Measurements from ENCODE around the gene BPIFB6. TPM values are rescaled to one million over a fixed set of nuclear protein-coding genes. Genes with fewer than 3 reads are reported as not detected.

Gene BPIFB6
- total RNA-seq, 1 experiment from 2014 or later, result not detected

DNA sequence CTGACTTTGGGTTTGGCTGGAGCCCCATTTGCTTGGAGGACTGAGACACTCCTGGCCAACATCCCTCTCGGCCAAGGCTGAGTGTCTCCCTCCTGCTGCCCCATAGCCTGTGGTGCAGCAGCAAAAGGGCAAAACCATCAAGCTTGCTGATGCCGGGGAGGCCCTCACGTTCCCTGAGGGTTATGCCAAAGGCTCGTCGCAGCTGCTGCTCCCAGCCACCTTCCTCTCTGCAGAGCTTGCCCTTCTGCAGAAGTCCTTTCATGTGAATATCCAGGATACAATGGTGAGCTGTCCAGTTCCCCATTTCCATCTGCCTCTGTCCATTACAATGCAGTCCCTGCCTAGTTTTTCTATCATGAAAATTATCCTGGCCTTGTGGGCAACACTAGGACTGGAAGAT, 6.0 kb downstream of the BPIFB6 start:
- TF ChIP-seq EZH2 (IDR thresholded peaks at IDR 0.05; ENCODE audit: low read length, unreplicated experiment), result no peak
- no peak for TF ChIP-seq EZH2phosphoT487 (IDR thresholded peaks at IDR 0.05; ENCODE audit: borderline replicate concordance, low read length)
- TF ChIP-seq, protein P1, sequence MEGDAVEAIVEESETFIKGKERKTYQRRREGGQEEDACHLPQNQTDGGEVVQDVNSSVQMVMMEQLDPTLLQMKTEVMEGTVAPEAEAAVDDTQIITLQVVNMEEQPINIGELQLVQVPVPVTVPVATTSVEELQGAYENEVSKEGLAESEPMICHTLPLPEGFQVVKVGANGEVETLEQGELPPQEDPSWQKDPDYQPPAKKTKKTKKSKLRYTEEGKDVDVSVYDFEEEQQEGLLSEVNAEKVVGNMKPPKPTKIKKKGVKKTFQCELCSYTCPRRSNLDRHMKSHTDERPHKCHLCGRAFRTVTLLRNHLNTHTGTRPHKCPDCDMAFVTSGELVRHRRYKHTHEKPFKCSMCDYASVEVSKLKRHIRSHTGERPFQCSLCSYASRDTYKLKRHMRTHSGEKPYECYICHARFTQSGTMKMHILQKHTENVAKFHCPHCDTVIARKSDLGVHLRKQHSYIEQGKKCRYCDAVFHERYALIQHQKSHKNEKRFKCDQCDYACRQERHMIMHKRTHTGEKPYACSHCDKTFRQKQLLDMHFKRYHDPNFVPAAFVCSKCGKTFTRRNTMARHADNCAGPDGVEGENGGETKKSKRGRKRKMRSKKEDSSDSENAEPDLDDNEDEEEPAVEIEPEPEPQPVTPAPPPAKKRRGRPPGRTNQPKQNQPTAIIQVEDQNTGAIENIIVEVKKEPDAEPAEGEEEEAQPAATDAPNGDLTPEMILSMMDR (conservative IDR thresholded peaks at IDR 0.05; ENCODE audit: low read depth, low read length), result no peak
- Histone ChIP-seq H3K9ac (ENCODE audit: low read length) (no peak overlapping the region), H2AFZ (ENCODE audit: low read length) (no peak overlapping the region), H3K27me3 (ENCODE audit: low read length) (peaks cover 38% of the 10 kb centered on the region), H3K4me1 (ENCODE audit: insufficient read depth, low read length) (no peaks in the 10 kb centered on the region), H3K4me2 (ENCODE audit: low read length) (no peak overlapping the region), H3K79me2 (ENCODE audit: low read length) (no peaks in the 10 kb centered on the region), H3F3A (ENCODE audit: low read length, unreplicated experiment) (no peaks in the 10 kb centered on the region), H3K9me3 (ENCODE audit: low read length) (no peaks in the 10 kb centered on the region), H3K9me2 (replicated peaks; ENCODE audit: low read length) (no peaks in the 10 kb centered on the region), H3K36me3 (ENCODE audit: low read depth, low read length) (no peaks in the 10 kb centered on the region), H3K27ac (ENCODE audit: low read length) (no peak overlapping the region), H4K20me1 (ENCODE audit: low read length) (no peaks in the 10 kb centered on the region), H3K4me3 (ENCODE audit: low read length) (no peak overlapping the region)
- ATAC-seq, result no peak
- intact Hi-C loops (cut with micrococcal nuclease), result no loop called here
- CTCF ChIA-PET, result no interaction called here
- POLR2A ChIA-PET (ENCODE audit: unreplicated experiment), result no interaction called here
- no peak for DNase-seq
- no TSS peak for BruUV-seq (replicated peaks)

DNA sequence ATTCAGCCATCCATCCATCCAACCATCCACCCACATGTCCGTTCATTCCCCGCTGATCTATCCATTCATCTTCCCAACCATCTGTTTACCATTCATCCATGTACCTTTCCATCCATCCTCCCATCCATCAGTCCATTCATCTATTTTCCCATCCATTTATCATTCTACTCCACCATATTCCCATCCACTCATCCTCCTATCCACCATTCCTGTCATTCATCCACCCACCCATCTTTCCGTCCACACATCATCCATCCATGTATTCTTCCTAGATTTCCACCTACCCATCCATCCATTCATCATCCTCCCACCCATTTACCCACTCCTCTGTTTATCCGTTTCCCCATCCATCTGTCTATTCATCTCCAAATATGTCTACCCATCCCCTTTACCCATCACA, 6.8 kb downstream of the BPIFB6 start:
- no peak for ATAC-seq
- Histone ChIP-seq H3K4me2 (ENCODE audit: low read length) (no peak overlapping the region), H3K9me3 (ENCODE audit: low read length) (no peaks in the 10 kb centered on the region), H3K36me3 (ENCODE audit: low read depth, low read length) (no peaks in the 10 kb centered on the region), H2AFZ (ENCODE audit: low read length) (no peak overlapping the region), H3K27ac (ENCODE audit: low read length) (no peak overlapping the region), H3F3A (ENCODE audit: low read length, unreplicated experiment) (no peaks in the 10 kb centered on the region), H3K27me3 (ENCODE audit: low read length) (peaks cover 37% of the 10 kb centered on the region), H3K79me2 (ENCODE audit: low read length) (no peaks in the 10 kb centered on the region), H3K4me3 (ENCODE audit: low read length) (no peak overlapping the region), H3K4me1 (ENCODE audit: insufficient read depth, low read length) (no peaks in the 10 kb centered on the region), H3K9me2 (replicated peaks; ENCODE audit: low read length) (no peaks in the 10 kb centered on the region), H3K9ac (ENCODE audit: low read length) (no peak overlapping the region), H4K20me1 (ENCODE audit: low read length) (no peaks in the 10 kb centered on the region)
- intact Hi-C loops (cut with micrococcal nuclease), result no loop called here
- no TSS peak for BruUV-seq (replicated peaks)
- CTCF ChIA-PET, result no interaction called here
- POLR2A ChIA-PET (ENCODE audit: unreplicated experiment), result no interaction called here
- no peak for DNase-seq
- no peak for TF ChIP-seq EZH2 (IDR thresholded peaks at IDR 0.05; ENCODE audit: low read length, unreplicated experiment)
- TF ChIP-seq, protein P1 (conservative IDR thresholded peaks at IDR 0.05; ENCODE audit: low read depth, low read length), result no peak
- no peak for TF ChIP-seq EZH2phosphoT487 (IDR thresholded peaks at IDR 0.05; ENCODE audit: borderline replicate concordance, low read length)

DNA sequence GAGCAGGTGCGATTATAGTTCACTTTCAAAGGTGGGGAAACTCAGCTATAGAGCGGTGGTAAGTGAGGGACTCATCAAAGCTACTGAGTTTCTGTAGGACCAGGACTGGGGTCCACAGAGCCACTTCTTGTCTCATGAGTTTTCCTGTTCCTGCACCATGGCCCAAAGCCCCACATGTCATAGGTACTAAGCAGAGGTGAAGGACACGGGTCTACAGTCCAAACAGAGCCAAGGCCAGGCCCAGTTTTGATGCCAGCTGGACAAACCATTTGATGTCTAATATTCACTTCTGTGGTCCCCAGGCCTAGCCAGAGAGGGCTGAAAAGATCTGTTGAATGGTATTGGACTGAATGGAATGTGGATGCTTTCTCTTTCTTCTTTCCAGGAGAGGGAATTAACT, 11.0 kb downstream of the BPIFB6 start:
- BruUV-seq (replicated peaks), result no TSS peak
- DNase-seq (no peak), ATAC-seq (no peak)
- Histone ChIP-seq H3K79me2 (ENCODE audit: low read length) (no peaks in the 10 kb centered on the region), H2AFZ (ENCODE audit: low read length) (no peak overlapping the region), H3K4me3 (ENCODE audit: low read length) (no peak overlapping the region), H3K9ac (ENCODE audit: low read length) (no peak overlapping the region), H3K9me2 (replicated peaks; ENCODE audit: low read length) (no peaks in the 10 kb centered on the region), H3K9me3 (ENCODE audit: low read length) (peaks cover 4% of the 10 kb centered on the region; the same call in 1 of the 2 replicates), H3K4me2 (ENCODE audit: low read length) (no peak overlapping the region), H3K4me1 (ENCODE audit: insufficient read depth, low read length) (no peaks in the 10 kb centered on the region), H3K27me3 (ENCODE audit: low read length) (peaks cover 17% of the 10 kb centered on the region; the same call in 1 of the 2 replicates), H4K20me1 (ENCODE audit: low read length) (no peaks in the 10 kb centered on the region), H3K36me3 (ENCODE audit: low read depth, low read length) (no peaks in the 10 kb centered on the region), H3K27ac (ENCODE audit: low read length) (no peak overlapping the region), H3F3A (ENCODE audit: low read length, unreplicated experiment) (no peaks in the 10 kb centered on the region)
- intact Hi-C loops (cut with micrococcal nuclease), result no loop called here
- ChIA-PET CTCF (no interaction called here), POLR2A (ENCODE audit: unreplicated experiment) (no interaction called here)
- TF ChIP-seq, protein P1 (conservative IDR thresholded peaks at IDR 0.05; ENCODE audit: low read depth, low read length), result no peak
- TF ChIP-seq EZH2 (IDR thresholded peaks at IDR 0.05; ENCODE audit: low read length, unreplicated experiment) (no peak), EZH2phosphoT487 (IDR thresholded peaks at IDR 0.05; ENCODE audit: borderline replicate concordance, low read length) (no peak)

Measured in PC-3 (cell line).